WTC11 (cell line): Measurements from ENCODE around the gene FSTL1. TPM values are rescaled to one million over a fixed set of nuclear protein-coding genes. Genes with fewer than 3 reads are reported as not detected.

ENCODE experiments used
- ATAC-seq: fragments of 200-7000 bp; cut with Tn5 transposase; 2 replicates; pipeline ENCODE4 v1.10.0; 2021; ENCODE audit warnings: mild to moderate bottlenecking, moderate library complexity
- CTCF ChIA-PET: fragments of 300-600 bp; sonication (Branson Sonifier 250); formaldehyde crosslinking; loops from one replicate; lab custom pipeline; 2021; ENCODE audit warnings: antibody characterized with exemption; lab: Charles Lee
- POLR2A ChIA-PET: fragments of 350-600 bp; sonication (Branson Sonifier 250); formaldehyde crosslinking; loops from one replicate; lab custom pipeline; 2021; ENCODE audit warnings: antibody characterized with exemption; lab: Charles Lee
- DNase-seq: peaks from one replicate; pipeline ENCODE4 v3.0.0; 2021; ENCODE audit warnings: low spot score
- H3K27ac Mint-ChIP-seq: 2 replicates; pipeline ENCODE4 v1.8.0; 2021; ENCODE audit warnings: mixed read lengths
- H3K27me3 Mint-ChIP-seq: 2 replicates; pipeline ENCODE4 v1.8.0; 2021; ENCODE audit warnings: low read depth, mild to moderate bottlenecking, moderate library complexity, mixed read lengths
- H3K36me3 Mint-ChIP-seq: 2 replicates; pipeline ENCODE4 v1.8.0; 2021; ENCODE audit warnings: mixed read lengths
- H3K4me1 Mint-ChIP-seq: 2 replicates; pipeline ENCODE4 v1.8.0; 2022; ENCODE audit warnings: mixed read lengths
- H3K4me3 Mint-ChIP-seq: 2 replicates; pipeline ENCODE4 v1.8.0; 2021; ENCODE audit warnings: mild to moderate bottlenecking, moderate library complexity, mixed read lengths
- H3K9me3 Mint-ChIP-seq: 2 replicates; pipeline ENCODE4 v1.8.0; 2021; ENCODE audit warnings: mixed read lengths
- CDX4 ChIP-seq: fragments of 250-450 bp; sonication (Bioruptor Pico); IDR thresholded peaks from 2 replicates; pipeline ENCODE4 v1.9.0; 2021; ENCODE audit warnings: moderate library complexity, mild to moderate bottlenecking, inconsistent platforms, borderline replicate concordance
- CREB1 ChIP-seq: sonication (generic); formaldehyde crosslinking; IDR thresholded peaks from 2 replicates; pipeline ENCODE4 v1.8.0; 2023; ENCODE audit warnings: mild to moderate bottlenecking, missing genetic modification reagents
- EMX1 ChIP-seq: fragments of 250-450 bp; sonication (Bioruptor Pico); IDR thresholded peaks from 2 replicates; pipeline ENCODE4 v1.8.0; 2021; ENCODE audit warnings: mild to moderate bottlenecking
- GTF2I ChIP-seq: fragments of 250-450 bp; sonication (Bioruptor Pico); conservative IDR thresholded peaks from 2 replicates; pipeline ENCODE4 v1.4.0; 2021; ENCODE audit warnings: mild to moderate bottlenecking
- IRF2 ChIP-seq: sonication (generic); formaldehyde crosslinking; IDR thresholded peaks from 2 replicates; pipeline ENCODE4 v1.8.0; 2022; ENCODE audit warnings: low read depth, missing genetic modification reagents, borderline replicate concordance
- JUN ChIP-seq: sonication (generic); formaldehyde crosslinking; IDR thresholded peaks from 2 replicates; pipeline ENCODE4 v1.8.0; 2023; ENCODE audit warnings: mild to moderate bottlenecking, missing genetic modification reagents
- NR2C2 ChIP-seq: sonication (generic); formaldehyde crosslinking; IDR thresholded peaks from 2 replicates; pipeline ENCODE4 v1.8.0; 2022; ENCODE audit warnings: mild to moderate bottlenecking, missing genetic modification reagents
- OVOL2 ChIP-seq: fragments of 250-450 bp; sonication (Bioruptor Pico); IDR thresholded peaks from 2 replicates; pipeline ENCODE4 v1.9.0; 2021; ENCODE audit warnings: mild to moderate bottlenecking, borderline replicate concordance
- PRRX2 ChIP-seq: fragments of 250-450 bp; sonication (Bioruptor Pico); IDR thresholded peaks from 2 replicates; pipeline ENCODE4 v1.8.0; 2021; ENCODE audit warnings: mild to moderate bottlenecking
- RELA ChIP-seq: sonication (generic); formaldehyde crosslinking; IDR thresholded peaks from 2 replicates; pipeline ENCODE4 v1.8.1; 2022; ENCODE audit warnings: missing genetic modification reagents, mild to moderate bottlenecking, borderline replicate concordance
- RORB ChIP-seq: fragments of 250-450 bp; sonication (Bioruptor Pico); IDR thresholded peaks from 2 replicates; pipeline ENCODE4 v1.9.0; 2021; ENCODE audit warnings: mild to moderate bottlenecking
- SMAD3 ChIP-seq: sonication (generic); formaldehyde crosslinking; IDR thresholded peaks from 2 replicates; pipeline ENCODE4 v1.8.0; 2022; ENCODE audit warnings: missing genetic modification reagents, mild to moderate bottlenecking, borderline replicate concordance
- TCF7 ChIP-seq: sonication (generic); formaldehyde crosslinking; IDR thresholded peaks from 2 replicates; pipeline ENCODE4 v1.8.0; 2022; ENCODE audit warnings: mild to moderate bottlenecking, low read depth, missing genetic modification reagents, moderate library complexity
- USF1 ChIP-seq: sonication (generic); formaldehyde crosslinking; IDR thresholded peaks from 2 replicates; pipeline ENCODE4 v1.8.0; 2022; ENCODE audit warnings: mild to moderate bottlenecking, missing genetic modification reagents
- ZNF219 ChIP-seq: sonication (generic); formaldehyde crosslinking; IDR thresholded peaks from 2 replicates; pipeline ENCODE4 v1.8.0; 2023; ENCODE audit warnings: missing genetic modification reagents, mild to moderate bottlenecking, borderline replicate concordance
- ZNF232 ChIP-seq: sonication (generic); formaldehyde crosslinking; IDR thresholded peaks from 2 replicates; pipeline ENCODE4 v1.8.0; 2022; ENCODE audit warnings: mild to moderate bottlenecking, missing genetic modification reagents
- total RNA-seq: library from RNA; stranded (reverse); gene quantifications from 3 replicates; pipeline ENCODE4 v1.2.3, GENCODE V29; 2021
- TF ChIP-seq, protein P1 (sequence below): fragments of 200-600 bp; IDR thresholded peaks from 2 replicates; pipeline ENCODE4 v1.8.0; 2022; ENCODE audit warnings: antibody characterized with exemption
- TF ChIP-seq, protein P2 (sequence below): fragments of 250-450 bp; sonication (Bioruptor Pico); IDR thresholded peaks from 2 replicates; pipeline ENCODE4 v2.1.2; 2022; ENCODE audit warnings: mild to moderate bottlenecking, moderate library complexity
- TF ChIP-seq, protein P3 (sequence below): sonication (generic); formaldehyde crosslinking; IDR thresholded peaks from 2 replicates; pipeline ENCODE4 v1.8.1; 2023; ENCODE audit warnings: mild to moderate bottlenecking, missing genetic modification reagents, moderate library complexity

The FSTL1 gene
- total RNA-seq, 1 experiment from 2014 or later: 271 TPM

GRCh38 chr3:120459196-120459595 lies 8.4 kb upstream of the FSTL1 start:
- Mint-ChIP-seq H3K36me3 (no peaks in the 10 kb centered on the region), H3K9me3 (peaks cover 10% of the 10 kb centered on the region), H3K27ac (no peak overlapping the region), H3K27me3 (no peaks in the 10 kb centered on the region), H3K4me1 (peaks cover 24% of the 10 kb centered on the region), H3K4me3 (no peak overlapping the region)
- ChIA-PET POLR2A (interaction anchor here (0.6 to 1.6 kb wide), 2 partner anchors 9 to 1098 kb away, joined by 3 to 5 read pairs; partner anchors contain the start of gene FSTL1), CTCF (no interaction called here)
- ATAC-seq (no peak), DNase-seq (no peak)
- TF ChIP-seq CDX4 (CRISPR knock-in tag) (no peak), EMX1 (CRISPR knock-in tag) (no peak), NR2C2 (no peak), IRF2 (CRISPR knock-in tag) (no peak), CREB1 (CRISPR knock-in tag) (no peak), OVOL2 (CRISPR knock-in tag) (no peak)
- TF ChIP-seq, protein P1, sequence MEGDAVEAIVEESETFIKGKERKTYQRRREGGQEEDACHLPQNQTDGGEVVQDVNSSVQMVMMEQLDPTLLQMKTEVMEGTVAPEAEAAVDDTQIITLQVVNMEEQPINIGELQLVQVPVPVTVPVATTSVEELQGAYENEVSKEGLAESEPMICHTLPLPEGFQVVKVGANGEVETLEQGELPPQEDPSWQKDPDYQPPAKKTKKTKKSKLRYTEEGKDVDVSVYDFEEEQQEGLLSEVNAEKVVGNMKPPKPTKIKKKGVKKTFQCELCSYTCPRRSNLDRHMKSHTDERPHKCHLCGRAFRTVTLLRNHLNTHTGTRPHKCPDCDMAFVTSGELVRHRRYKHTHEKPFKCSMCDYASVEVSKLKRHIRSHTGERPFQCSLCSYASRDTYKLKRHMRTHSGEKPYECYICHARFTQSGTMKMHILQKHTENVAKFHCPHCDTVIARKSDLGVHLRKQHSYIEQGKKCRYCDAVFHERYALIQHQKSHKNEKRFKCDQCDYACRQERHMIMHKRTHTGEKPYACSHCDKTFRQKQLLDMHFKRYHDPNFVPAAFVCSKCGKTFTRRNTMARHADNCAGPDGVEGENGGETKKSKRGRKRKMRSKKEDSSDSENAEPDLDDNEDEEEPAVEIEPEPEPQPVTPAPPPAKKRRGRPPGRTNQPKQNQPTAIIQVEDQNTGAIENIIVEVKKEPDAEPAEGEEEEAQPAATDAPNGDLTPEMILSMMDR: no peak

DNA sequence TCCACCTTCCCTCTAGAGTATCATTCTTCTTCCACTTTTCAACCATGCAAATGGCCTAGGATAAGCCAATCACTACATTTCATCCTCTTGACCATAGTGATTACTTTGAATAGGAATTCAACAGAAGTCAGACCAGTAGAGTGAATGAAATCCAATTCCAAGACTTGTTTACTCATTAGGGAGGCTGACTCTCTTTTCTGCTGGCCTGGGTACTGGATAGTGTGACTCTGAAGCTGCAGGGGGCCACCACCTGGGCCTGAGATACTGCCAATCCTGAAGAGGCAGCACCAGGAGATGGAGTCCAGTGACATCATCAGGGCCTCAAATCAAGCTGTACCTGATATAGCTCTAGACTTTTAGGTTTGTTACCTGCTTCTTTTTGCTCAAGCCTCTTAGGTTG lies 7.0 kb upstream of the FSTL1 start:
- peaks cover 27% of the 10 kb centered on the region for H3K4me1 Mint-ChIP-seq
- POLR2A ChIA-PET: no interaction called here
- no peaks in the 10 kb centered on the region; the same call in 1 of the 2 replicates for H3K27me3 Mint-ChIP-seq
- no peak for ATAC-seq
- no peak overlapping the region for H3K27ac Mint-ChIP-seq
- CTCF ChIA-PET: no interaction called here
- H3K9me3 Mint-ChIP-seq: peaks cover 16% of the 10 kb centered on the region
- H3K4me3 Mint-ChIP-seq: no peak overlapping the region
- H3K36me3 Mint-ChIP-seq: peaks cover 4% of the 10 kb centered on the region
- DNase-seq: no peak
- TF ChIP-seq CDX4 (CRISPR knock-in tag) (no peak), ZNF219 (CRISPR knock-in tag) (no peak), EMX1 (CRISPR knock-in tag) (no peak), GTF2I (CRISPR knock-in tag) (no peak), JUN (no peak), RELA (no peak), TCF7 (CRISPR knock-in tag) (no peak), ZNF232 (CRISPR knock-in tag) (no peak), SMAD3 (no peak), RORB (CRISPR knock-in tag) (no peak), PRRX2 (CRISPR knock-in tag) (no peak), USF1 (CRISPR knock-in tag) (no peak)
- TF ChIP-seq, protein P2, sequence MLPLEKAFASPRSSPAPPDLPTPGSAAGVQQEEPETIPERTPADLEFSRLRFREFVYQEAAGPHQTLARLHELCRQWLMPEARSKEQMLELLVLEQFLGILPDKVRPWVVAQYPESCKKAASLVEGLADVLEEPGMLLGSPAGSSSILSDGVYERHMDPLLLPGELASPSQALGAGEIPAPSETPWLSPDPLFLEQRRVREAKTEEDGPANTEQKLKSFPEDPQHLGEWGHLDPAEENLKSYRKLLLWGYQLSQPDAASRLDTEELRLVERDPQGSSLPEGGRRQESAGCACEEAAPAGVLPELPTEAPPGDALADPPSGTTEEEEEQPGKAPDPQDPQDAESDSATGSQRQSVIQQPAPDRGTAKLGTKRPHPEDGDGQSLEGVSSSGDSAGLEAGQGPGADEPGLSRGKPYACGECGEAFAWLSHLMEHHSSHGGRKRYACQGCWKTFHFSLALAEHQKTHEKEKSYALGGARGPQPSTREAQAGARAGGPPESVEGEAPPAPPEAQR (CRISPR knock-in tag): no peak
- TF ChIP-seq, protein P3, sequence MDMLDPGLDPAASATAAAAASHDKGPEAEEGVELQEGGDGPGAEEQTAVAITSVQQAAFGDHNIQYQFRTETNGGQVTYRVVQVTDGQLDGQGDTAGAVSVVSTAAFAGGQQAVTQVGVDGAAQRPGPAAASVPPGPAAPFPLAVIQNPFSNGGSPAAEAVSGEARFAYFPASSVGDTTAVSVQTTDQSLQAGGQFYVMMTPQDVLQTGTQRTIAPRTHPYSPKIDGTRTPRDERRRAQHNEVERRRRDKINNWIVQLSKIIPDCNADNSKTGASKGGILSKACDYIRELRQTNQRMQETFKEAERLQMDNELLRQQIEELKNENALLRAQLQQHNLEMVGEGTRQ (CRISPR knock-in tag): no peak
